SH-SY5Y (cell line): ENCODE measurements around the gene RAD51B.

Experiments used
- GATA2 ChIP-seq: IDR thresholded peaks from 2 replicates; pipeline ENCODE4 v1.6.1; 2011; ENCODE audit warnings: mild to moderate bottlenecking, low read depth, low read length
- GATA3 ChIP-seq: IDR thresholded peaks from 2 replicates; pipeline ENCODE4 v1.6.1; 2011; ENCODE audit warnings: low read depth, mild to moderate bottlenecking, low read length, moderate library complexity

GRCh38 chr14:68664225-68664681 is 844.7 kb downstream of the RAD51B start:
- TF ChIP-seq GATA2: no peak
- no peak for TF ChIP-seq GATA3
